Keratinocyte (primary cell): Measurements from ENCODE around the gene PLXNA2. TPM values are rescaled to one million over a fixed set of nuclear protein-coding genes. Genes with fewer than 3 reads are reported as not detected.

Source experiments
- DNase-seq: peaks from one replicate; pipeline ENCODE4 v3.0.0-alpha.2; 2011; ENCODE audit warnings: low read depth, missing footprints, low spot score
- FAIRE-seq: peaks from 2 replicates; lab custom pipeline; 2011; peaks lifted over from hg19 to GRCh38; lab: Jason Lieb, UNC
- H2AFZ ChIP-seq: 2 replicates; pipeline ENCODE4 v1.6.0; 2012; ENCODE audit warnings: low read length, control low read depth, inconsistent platforms; ENCODE audit not compliant: control insufficient read depth
- H3K27ac ChIP-seq: 2 replicates; pipeline ENCODE4 v1.5.1; 2011; ENCODE audit warnings: low read length; ENCODE audit not compliant: control insufficient read depth, insufficient read depth
- H3K27me3 ChIP-seq: 3 replicates; pipeline ENCODE4 v1.6.0; 2011; ENCODE audit warnings: low read length; ENCODE audit not compliant: control insufficient read depth, insufficient read depth; ENCODE audit errors: extremely low read depth
- H3K36me3 ChIP-seq, 2 experiments: 2 replicates in 1 of 2; 3 replicates in 1 of 2; pipeline ENCODE4 v1.5.1; 2011; ENCODE audit warnings: low read length in 2 of 2, mild to moderate bottlenecking in 1 of 2; ENCODE audit not compliant: control insufficient read depth in 2 of 2, insufficient read depth in 2 of 2; ENCODE audit errors: extremely low read depth in 1 of 2
- H3K4me1 ChIP-seq: 3 replicates; pipeline ENCODE4 v1.5.1; 2011; ENCODE audit warnings: low read length; ENCODE audit not compliant: control insufficient read depth, insufficient read depth; ENCODE audit errors: extremely low read depth
- H3K4me2 ChIP-seq: 3 replicates; pipeline ENCODE4 v1.6.0; 2011; ENCODE audit warnings: low read depth, low read length; ENCODE audit not compliant: control insufficient read depth, insufficient read depth; ENCODE audit errors: extremely low read depth
- H3K4me3 ChIP-seq, 3 experiments: fragments of 200-600 bp in 1 of 3; sonication (generic) in 1 of 3; 2 replicates in 2 of 3; 3 replicates in 1 of 3; pipeline ENCODE4 v1.5.1; 2011 to 2016; ENCODE audit warnings: low read length in 3 of 3, mild to moderate bottlenecking in 3 of 3, control low read depth in 2 of 3, inconsistent platforms in 1 of 3, low read depth in 1 of 3, mixed read lengths in 1 of 3, mixed run types in 1 of 3, moderate library complexity in 1 of 3; ENCODE audit not compliant: control insufficient read depth in 2 of 3, insufficient read depth in 2 of 3; ENCODE audit errors: extremely low read depth in 1 of 3
- H3K79me2 ChIP-seq: 2 replicates; pipeline ENCODE4 v1.6.0; 2012; ENCODE audit warnings: low read length; ENCODE audit not compliant: control insufficient read depth, insufficient read depth
- H3K9ac ChIP-seq: 3 replicates; pipeline ENCODE4 v1.6.0; 2011; ENCODE audit warnings: low read length; ENCODE audit not compliant: control insufficient read depth, insufficient read depth; ENCODE audit errors: extremely low read depth
- H3K9me1 ChIP-seq: 3 replicates; pipeline ENCODE4 v1.6.0; 2011; ENCODE audit warnings: low read length; ENCODE audit not compliant: control insufficient read depth, insufficient read depth; ENCODE audit errors: extremely low read depth
- H3K9me3 ChIP-seq: 2 replicates; pipeline ENCODE4 v1.5.1; 2012; ENCODE audit warnings: low read depth, low read length; ENCODE audit not compliant: control insufficient read depth
- H4K20me1 ChIP-seq: 3 replicates; pipeline ENCODE4 v1.6.0; 2011; ENCODE audit warnings: low read length; ENCODE audit not compliant: control insufficient read depth, insufficient read depth; ENCODE audit errors: extremely low read depth
- EZH2 ChIP-seq: IDR thresholded peaks from one replicate; pipeline ENCODE4 v1.6.1; 2012; ENCODE audit warnings: inconsistent platforms, mild to moderate bottlenecking, low read length, moderate library complexity
- dilution Hi-C: fragments of 300-500 bp; cut with MboI; formaldehyde crosslinking; loops from one replicate; pipeline ENCODE4 v1.7.0; 2020; ENCODE audit warnings: low sequenced_read_pairs; ENCODE audit not compliant: extremely low pct_ligation_motif_present
- polyA plus RNA-seq, 5 experiments: library from polyadenylated mRNA; depleted of rRNA in 3 of 5; stranded (reverse) in 3 of 5; stranded (forward) in 1 of 5; unstranded in 1 of 5; fragments of >200 nt; gene quantifications; 1 replicate in 1 of 5; 2 replicates in 3 of 5; 3 replicates in 1 of 5; pipeline versions ENCODE4 v1.2.1 to v1.2.3, GENCODE V29; 2011 to 2012; ENCODE audit warnings: missing spikeins in 2 of 5, low read depth in 1 of 5, low replicate concordance in 1 of 5
- TF ChIP-seq, protein P1 (sequence below), 3 experiments: IDR thresholded peaks in 1 of 3; conservative IDR thresholded peaks in 1 of 3; optimal IDR thresholded peaks in 1 of 3; 2 replicates in 2 of 3; 3 replicates in 1 of 3; pipeline versions ENCODE3 to v1.5.1; 2011; ENCODE audit warnings: low read length in 3 of 3, mild to moderate bottlenecking in 3 of 3, moderate library complexity in 2 of 3, control low read depth in 1 of 3, inconsistent platforms in 1 of 3; ENCODE audit not compliant: insufficient read depth in 2 of 3; ENCODE audit errors: extremely low read depth in 1 of 3

The PLXNA2 gene
- polyA plus RNA-seq, 1 donor (not counting 4 experiments of a cell fraction or from before 2014, with no cell fraction given), result 6.7 TPM

GRCh38 chr1:208234721-208235120 is 9.5 kb downstream of the PLXNA2 start:
- Histone ChIP-seq H3K36me3 (peaks cover 0 to 3% of the 10 kb centered on the region in 2 experiments), H2AFZ (no peak overlapping the region), H4K20me1 (no peaks in the 10 kb centered on the region), H3K27me3 (no peaks in the 10 kb centered on the region), H3K4me3 (no peak overlapping the region), H3K9me1 (peaks cover 3% of the 10 kb centered on the region), H3K9ac (no peak overlapping the region), H3K9me3 (no peaks in the 10 kb centered on the region), H3K27ac (no peak overlapping the region), H3K4me1 (peaks cover 75% of the 10 kb centered on the region), H3K4me2 (no peak overlapping the region), H3K79me2 (peaks cover 69% of the 10 kb centered on the region)
- FAIRE-seq (no peak), DNase-seq (no peak)
- TF ChIP-seq EZH2, result no peak
- TF ChIP-seq, protein P1, sequence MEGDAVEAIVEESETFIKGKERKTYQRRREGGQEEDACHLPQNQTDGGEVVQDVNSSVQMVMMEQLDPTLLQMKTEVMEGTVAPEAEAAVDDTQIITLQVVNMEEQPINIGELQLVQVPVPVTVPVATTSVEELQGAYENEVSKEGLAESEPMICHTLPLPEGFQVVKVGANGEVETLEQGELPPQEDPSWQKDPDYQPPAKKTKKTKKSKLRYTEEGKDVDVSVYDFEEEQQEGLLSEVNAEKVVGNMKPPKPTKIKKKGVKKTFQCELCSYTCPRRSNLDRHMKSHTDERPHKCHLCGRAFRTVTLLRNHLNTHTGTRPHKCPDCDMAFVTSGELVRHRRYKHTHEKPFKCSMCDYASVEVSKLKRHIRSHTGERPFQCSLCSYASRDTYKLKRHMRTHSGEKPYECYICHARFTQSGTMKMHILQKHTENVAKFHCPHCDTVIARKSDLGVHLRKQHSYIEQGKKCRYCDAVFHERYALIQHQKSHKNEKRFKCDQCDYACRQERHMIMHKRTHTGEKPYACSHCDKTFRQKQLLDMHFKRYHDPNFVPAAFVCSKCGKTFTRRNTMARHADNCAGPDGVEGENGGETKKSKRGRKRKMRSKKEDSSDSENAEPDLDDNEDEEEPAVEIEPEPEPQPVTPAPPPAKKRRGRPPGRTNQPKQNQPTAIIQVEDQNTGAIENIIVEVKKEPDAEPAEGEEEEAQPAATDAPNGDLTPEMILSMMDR (optimal IDR thresholded peaks at IDR 0.05 in 1 of 3, IDR thresholded peaks at IDR 0.05 in 1 of 3, conservative IDR thresholded peaks at IDR 0.05 in 1 of 3; ENCODE audit: extremely low read depth in 1 of 3, insufficient read depth in 2 of 3, low read length in 3 of 3), result no peak
- dilution Hi-C loops, result no loop called here

- no peaks in the 10 kb centered on the region for H3K9me3 ChIP-seq
- FAIRE-seq, result no peak
- no peak for DNase-seq
- no peak overlapping the region for H3K9ac ChIP-seq
- H4K20me1 ChIP-seq, result no peaks in the 10 kb centered on the region
- peaks cover 68% of the 10 kb centered on the region for H3K4me1 ChIP-seq
- H2AFZ ChIP-seq, result no peak overlapping the region
- H3K79me2 ChIP-seq, result peaks cover 72% of the 10 kb centered on the region
- no peaks in the 10 kb centered on the region for H3K27me3 ChIP-seq
- dilution Hi-C loops, result no loop called here
- H3K27ac ChIP-seq, result no peak overlapping the region
- TF ChIP-seq, protein P1 (optimal IDR thresholded peaks at IDR 0.05 in 1 of 3, IDR thresholded peaks at IDR 0.05 in 1 of 3, conservative IDR thresholded peaks at IDR 0.05 in 1 of 3; ENCODE audit: extremely low read depth in 1 of 3, insufficient read depth in 2 of 3, low read length in 3 of 3), result no peak
- TF ChIP-seq EZH2, result no peak
- H3K9me1 ChIP-seq, result peaks cover 2% of the 10 kb centered on the region
- no peak overlapping the region for H3K4me2 ChIP-seq
- no peak overlapping the region for H3K4me3 ChIP-seq
- H3K36me3 ChIP-seq, result peaks cover 0 to 5% of the 10 kb centered on the region in 2 experiments
Observed at GRCh38 chr1:208233978-208234377, 10.2 kb downstream of the PLXNA2 start.
